Measurements from ENCODE around the gene TSSK6.
"Not testable (repeated sequence)": the region's sequence is repeated elsewhere in the genome, so short reads cannot be mapped to it uniquely, and the experiment has no call there.

TSSK6 gene

GRCh38 chr19:19487950-19488874, 27.1 kb downstream of the TSSK6 start:
- DNase-seq (ENCODE audit: low read depth in 3 of 3), result no peak

GRCh38 chr19:19487077-19487949, 28.0 kb downstream of the TSSK6 start:
- no peak for DNase-seq (ENCODE audit: low read depth in 3 of 3)

GRCh38 chr19:19486343-19487076, 28.8 kb downstream of the TSSK6 start:
- no peak for DNase-seq (ENCODE audit: low read depth in 3 of 3)

- DNase-seq (ENCODE audit: low read depth in 3 of 3), result no peak
These were observed 29.4 kb downstream of the TSSK6 start for GRCh38 chr19:19485998-19486290.

GRCh38 chr19:19485161-19485997, 30.0 kb downstream of the TSSK6 start:
- DNase-seq (ENCODE audit: low read depth in 3 of 3), result no peak

- DNase-seq (ENCODE audit: low read depth in 3 of 3), result no peak
These were observed 32.3 kb downstream of the TSSK6 start for GRCh38 chr19:19482809-19483596.

- DNase-seq (ENCODE audit: low read depth in 3 of 3), result no peak
These were observed 34.7 kb downstream of the TSSK6 start for GRCh38 chr19:19480688-19481087.

GRCh38 chr19:19477705-19478383, 37.5 kb downstream of the TSSK6 start:
- no peak for DNase-seq (ENCODE audit: low read depth in 3 of 3)

GRCh38 chr19:19475849-19476828, 39.2 kb downstream of the TSSK6 start:
- no peak for DNase-seq (ENCODE audit: low read depth in 3 of 3)

- DNase-seq (ENCODE audit: low read depth in 3 of 3), result no peak
These were observed 40.2 kb downstream of the TSSK6 start for GRCh38 chr19:19475015-19475765.

GRCh38 chr19:19472106-19472505, 43.2 kb downstream of the TSSK6 start:
- DNase-seq (ENCODE audit: low read depth in 3 of 3), result not testable (repeated sequence)

- DNase-seq (ENCODE audit: low read depth in 3 of 3), result no peak
These were observed 43.7 kb downstream of the TSSK6 start for GRCh38 chr19:19471682-19472081.

- no peak for DNase-seq (ENCODE audit: low read depth in 3 of 3)
These were observed 44.8 kb downstream of the TSSK6 start for GRCh38 chr19:19470579-19470978.

- no peak for DNase-seq (ENCODE audit: low read depth in 3 of 3)
These were observed 46.8 kb downstream of the TSSK6 start for GRCh38 chr19:19468424-19469050.

- no peak for DNase-seq (ENCODE audit: low read depth in 3 of 3)
These were observed 49.1 kb downstream of the TSSK6 start for GRCh38 chr19:19466201-19466600.

GRCh38 chr19:19465436-19466070, 49.8 kb downstream of the TSSK6 start:
- no peak for DNase-seq (ENCODE audit: low read depth in 3 of 3)
